ENCODE data around the gene OBI1.

The OBI1 gene

DNA sequence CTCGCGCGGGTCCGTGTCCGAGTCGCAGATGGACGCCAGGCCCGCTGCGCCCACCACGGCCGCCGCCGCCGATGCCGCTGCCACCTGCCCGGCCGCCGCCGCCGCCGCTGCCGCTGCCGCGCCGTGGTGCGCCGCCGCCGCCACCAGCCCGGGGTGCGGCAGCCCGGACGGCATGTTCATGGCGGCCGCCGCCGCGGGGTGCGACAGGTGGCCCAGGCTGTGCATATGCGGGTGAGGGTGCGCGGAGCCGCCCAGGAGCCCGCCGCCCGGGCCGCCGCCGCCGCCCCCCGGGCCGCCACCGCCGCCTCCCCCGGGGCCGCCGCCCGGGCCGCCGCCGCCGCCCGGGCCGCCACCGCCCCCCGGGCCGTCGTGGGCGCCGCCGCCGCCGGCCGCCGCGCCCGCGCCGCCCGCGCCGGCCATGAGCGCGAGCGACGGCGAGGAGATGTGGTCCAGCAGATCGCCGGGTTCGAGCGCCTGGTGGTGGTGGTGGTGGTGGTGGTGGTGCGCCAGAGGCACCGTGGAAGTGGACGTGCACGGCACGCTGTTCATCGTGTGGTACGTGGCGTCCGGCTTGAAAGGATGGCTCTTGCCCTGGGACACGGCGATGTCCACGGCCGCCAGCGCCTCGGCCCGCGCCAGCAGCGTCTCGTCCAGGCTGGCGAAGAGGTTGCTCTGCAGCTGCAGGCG lies 56.9 kb downstream of the OBI1 start:
- DNase-seq = no peak

GRCh38 chr13:78601124-78601873 lies 57.7 kb downstream of the OBI1 start:
- DNase-seq = no peak

- no peak for DNase-seq
These were observed 58.6 kb downstream of the OBI1 start for GRCh38 chr13:78600280-78600883.

- DNase-seq = no peak
These were observed 59.2 kb downstream of the OBI1 start for GRCh38 chr13:78599645-78600279.

DNA sequence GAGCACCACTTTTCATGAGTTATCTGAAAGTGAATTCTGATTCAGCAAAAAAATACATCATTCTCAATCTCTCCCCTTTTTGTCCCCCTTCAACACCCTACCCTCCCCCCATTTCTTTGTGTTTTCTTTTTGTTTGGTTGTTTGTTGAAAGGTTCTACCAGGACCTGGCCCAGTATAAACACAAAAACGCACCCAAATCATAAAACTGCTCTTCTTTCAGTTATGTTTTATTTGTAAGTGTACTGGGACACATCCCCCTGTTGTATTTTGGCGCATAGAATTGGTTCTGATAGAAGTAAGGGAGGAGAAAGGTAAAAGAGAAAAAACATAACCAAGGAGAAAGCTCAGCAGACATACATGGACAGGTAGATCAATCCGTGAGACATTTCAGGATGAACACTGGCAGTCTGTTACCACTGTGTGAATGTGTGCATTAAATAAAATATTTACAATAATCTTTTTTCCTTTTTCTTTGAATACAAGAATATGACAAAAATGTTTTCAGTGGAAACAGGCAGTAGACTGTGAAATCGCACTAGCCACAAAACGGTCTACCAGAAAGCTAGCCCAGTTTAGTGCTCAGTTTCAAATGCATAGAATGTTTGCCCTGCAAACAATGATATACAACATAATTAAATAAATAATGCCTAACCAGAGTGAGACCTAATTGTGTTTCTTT lies 59.9 kb downstream of the OBI1 start:
- no peak for DNase-seq

- no peak for DNase-seq
These were observed 60.7 kb downstream of the OBI1 start for GRCh38 chr13:78598116-78598781.

GRCh38 chr13:78597602-78597932 lies 61.4 kb downstream of the OBI1 start:
- DNase-seq = no peak

DNA sequence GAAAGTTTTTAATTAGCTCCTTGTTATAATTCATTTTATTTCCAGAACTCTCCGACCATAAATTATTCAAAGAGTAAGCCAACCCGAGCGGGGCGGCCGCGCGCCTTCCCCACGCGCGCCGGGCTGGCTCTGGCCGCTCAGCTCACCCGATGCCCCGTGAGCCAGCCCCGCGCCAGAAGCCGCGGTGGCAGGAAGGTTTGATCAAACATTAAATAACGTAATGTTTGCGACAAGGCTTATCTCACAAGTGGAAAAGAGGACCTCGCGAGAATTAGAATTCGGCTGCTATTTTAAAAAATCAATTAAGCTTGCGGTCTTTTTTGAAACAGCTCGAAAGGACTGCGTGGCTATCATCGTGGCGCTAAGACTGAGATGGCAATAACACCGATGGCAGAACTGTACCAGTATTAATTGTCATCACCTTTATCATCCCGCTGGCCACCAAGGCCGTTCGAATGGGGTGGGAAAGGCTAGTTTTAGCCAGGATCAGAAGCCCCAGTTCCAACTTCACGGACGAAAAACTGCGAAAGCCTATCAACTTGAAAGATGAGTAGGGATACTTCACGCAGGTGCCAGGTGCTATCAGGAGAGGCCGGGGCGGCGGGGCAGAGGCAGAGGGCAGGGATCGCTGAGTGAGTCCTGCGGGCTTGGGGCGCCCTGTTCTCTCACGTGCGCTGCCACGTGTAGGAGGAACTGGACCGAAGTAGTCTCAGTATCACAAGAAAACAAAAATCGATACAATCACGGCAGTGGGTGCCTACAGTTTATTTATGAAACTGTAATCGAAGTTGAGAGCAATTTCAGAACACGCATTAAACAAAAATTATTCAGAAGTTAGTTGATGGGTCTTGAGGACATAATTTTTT lies 62.0 kb downstream of the OBI1 start:
- DNase-seq = no peak

DNA sequence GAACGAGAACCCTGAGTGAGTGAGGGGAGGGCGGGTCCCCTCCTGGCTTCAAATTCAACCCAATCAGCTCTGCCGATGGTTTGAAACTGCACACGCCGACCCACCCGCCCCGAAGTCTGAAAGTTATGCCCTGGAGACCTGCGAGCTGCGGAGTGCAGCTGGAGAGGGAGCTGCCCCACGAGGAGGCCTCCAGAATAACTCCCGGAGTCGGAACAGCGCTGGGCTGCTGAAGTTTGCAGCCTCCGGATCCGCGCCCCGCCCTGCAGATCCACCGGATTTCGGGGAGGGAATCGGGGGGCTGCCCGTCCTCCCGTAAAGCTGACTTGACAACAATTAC lies 62.6 kb downstream of the OBI1 start:
- DNase-seq = no peak

GRCh38 chr13:78595495-78596398 lies 63.2 kb downstream of the OBI1 start:
- DNase-seq = no peak

GRCh38 chr13:78594456-78594975 lies 64.4 kb downstream of the OBI1 start:
- no peak for DNase-seq

DNA sequence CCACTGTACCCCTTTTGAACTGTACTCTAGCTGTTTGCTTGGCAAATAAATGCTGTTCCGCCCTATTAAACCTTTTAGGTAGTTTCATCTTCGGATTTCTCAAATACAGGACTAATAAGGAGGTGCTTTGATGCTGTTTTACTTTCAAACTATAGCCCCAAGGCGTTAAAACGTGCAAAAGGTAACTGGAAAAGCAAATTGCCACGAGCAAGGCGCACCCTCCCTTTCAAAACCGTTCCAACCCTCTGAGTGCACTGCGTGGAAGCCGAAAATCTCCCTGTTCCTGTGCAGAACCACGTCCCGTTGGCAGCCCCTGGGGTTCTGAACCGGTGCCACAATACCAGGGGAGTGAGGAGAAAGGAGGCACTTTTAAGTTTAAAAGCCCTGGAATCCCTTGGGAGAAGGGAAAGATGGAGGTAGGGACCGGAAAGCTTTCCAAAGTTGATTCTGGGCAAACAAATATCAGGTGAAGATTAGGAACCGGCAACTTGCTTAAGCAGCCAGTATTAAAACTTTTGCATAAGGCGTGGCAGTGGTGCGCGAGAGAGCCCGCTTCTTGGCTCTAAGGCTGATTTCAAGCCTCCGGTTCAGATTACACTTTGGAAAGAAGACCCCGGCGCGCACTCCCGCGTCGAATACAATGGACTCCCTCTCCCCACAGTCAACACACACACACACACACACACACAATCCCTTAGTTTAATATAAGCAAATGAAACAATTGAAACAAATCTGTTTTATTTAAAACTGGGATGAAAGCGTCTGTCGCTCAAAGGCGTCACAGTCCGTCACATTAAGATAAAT lies 65.1 kb downstream of the OBI1 start:
- no peak for DNase-seq

- DNase-seq = no peak
These were observed 65.8 kb downstream of the OBI1 start for GRCh38 chr13:78593129-78593528.

GRCh38 chr13:78592584-78592983 lies 66.4 kb downstream of the OBI1 start:
- DNase-seq = peak; percentile 15

DNA sequence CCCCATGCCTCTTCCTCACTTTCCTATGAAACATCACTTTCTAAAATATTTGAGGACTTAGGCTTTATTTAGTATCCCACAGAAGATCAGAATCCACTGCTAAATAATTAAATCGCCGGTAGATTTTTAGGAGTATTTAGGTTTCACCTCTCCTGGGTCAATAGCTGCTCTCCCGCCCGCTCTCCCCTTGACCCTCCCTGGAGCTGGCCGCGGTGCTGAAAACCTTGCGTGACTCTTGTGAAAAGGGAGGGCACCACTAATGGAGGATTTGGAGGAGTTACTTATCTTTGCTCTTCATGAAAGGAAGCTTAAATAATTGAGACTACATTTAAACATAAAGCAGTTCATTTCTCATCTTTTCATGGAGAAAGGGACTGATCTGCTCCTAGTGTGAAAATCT lies 69.7 kb downstream of the OBI1 start:
- no peak for DNase-seq

DNA sequence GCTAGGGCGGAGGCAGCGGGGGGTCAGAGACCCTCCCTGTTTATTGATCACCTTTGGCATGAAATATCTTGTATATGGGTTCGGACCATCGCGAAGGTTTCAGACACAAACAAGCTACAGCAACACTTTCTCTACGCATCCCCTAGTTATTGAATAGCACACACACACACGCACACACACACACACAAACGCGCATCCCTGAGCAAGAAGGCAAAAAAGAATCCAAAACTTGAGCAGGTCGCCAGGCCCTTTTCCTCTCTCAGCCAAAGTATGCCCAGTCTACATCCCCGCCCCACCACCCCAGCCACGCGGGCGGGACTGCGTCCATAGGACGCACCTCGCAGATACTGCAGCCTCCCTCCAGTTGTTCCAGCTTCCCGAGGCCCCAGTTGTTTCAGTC lies 71.6 kb downstream of the OBI1 start:
- DNase-seq = no peak

GRCh38 chr13:78586706-78587105 lies 72.2 kb downstream of the OBI1 start:
- DNase-seq = no peak

DNA sequence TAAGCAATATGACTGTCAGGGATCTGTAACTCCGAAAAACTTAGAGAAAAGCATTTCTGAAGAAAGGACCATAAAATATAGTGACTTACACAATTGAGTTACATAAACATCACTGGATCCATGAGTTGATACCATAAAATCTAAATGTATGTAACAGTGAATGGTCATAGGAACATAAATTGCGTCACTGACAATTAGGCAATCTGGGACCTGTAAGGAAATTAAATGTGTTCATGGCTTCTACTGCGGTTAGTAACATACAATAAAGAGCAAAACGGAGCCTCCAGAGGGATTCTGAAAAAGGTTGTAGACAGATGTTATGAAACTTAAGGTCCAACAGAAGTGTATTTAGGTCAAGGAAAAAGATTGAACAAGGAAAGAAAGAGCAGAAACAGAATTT lies 82.7 kb downstream of the OBI1 start:
- DNase-seq = no peak

GRCh38 chr13:78572459-78572858 lies 86.5 kb downstream of the OBI1 start:
- DNase-seq = no peak

DNA sequence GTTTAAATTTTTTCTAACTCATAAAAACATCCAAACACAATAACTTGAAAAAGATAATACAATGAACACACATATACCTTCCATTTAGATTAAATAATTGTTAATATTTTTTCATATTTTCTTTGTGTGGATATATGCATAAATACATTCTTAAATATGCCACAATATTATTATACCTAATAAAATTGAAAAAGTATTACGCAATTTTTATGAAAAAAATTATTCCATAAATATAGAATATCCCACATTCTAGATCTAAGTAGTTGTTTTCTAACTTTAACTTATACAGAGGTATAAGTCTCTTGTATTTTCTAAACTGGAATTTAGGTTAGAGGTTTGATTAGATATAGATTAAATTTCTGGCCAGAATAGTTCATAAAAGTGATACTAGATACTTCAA lies 89.9 kb downstream of the OBI1 start:
- no peak for DNase-seq
